Purkinje cell (primary cell): ENCODE measurements around the gene PCDHGB7. TPM values are rescaled to one million over a fixed set of nuclear protein-coding genes. Genes with fewer than 3 reads are reported as not detected.

ENCODE experiments used
- polyA plus RNA-seq: library from polyadenylated mRNA; unstranded; fragments of >200 nt; fragmentation: Nextera tagmentation; gene quantifications from 2 replicates; pipeline ENCODE4 v1.2.1, GENCODE V29; 2014

The PCDHGB7 gene
- 0.35 TPM in 1 of 2 replicates, not detected in the other for polyA plus RNA-seq

GRCh38 chr5:141417494-141418172 is at the start of gene PCDHGB7:
PCDHGB7 (plus strand) TSS chr5:141417677; CDS start chr5:141417860, 183 bp downstream.

GRCh38 chr5:141369994-141370848 is 47.3 kb upstream of the PCDHGB7 start, which contains the start of gene PCDHGB3:
PCDHGB3 (plus strand) TSS chr5:141370242; CDS start chr5:141370395, 153 bp downstream.

DNA sequence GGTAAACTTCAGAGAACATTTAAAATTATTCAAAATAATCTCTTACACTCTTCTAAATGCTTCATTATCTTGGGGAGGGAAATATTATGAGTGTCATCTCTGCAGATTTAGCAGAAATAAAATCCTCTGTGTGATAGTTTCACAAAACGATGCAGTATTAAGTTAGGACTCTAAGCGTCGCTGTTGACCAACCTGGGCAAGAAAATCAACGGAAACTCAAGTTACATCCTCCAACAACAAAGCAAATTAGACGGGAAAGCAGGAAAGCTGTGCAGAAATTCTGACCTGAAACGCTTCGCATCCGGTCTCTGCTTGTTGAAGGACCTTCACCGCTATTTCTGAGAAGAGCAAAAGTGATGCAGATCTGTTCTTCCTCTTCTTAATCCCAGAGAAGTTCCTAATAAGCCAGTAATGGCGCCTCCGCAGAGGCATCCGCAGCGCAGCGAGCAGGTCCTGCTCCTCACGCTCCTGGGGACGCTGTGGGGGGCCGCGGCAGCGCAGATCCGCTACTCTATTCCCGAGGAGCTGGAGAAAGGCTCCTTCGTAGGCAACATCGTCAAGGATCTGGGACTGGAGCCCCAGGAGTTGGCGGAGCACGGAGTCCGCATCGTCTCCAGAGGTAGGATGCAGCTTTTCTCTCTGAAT is 43.7 kb upstream of the PCDHGB7 start, which contains the start of gene PCDHGA6:
TSS of gene PCDHGA6 (plus strand) at position 219 of the 645 bp plus-strand sequence. CDS start at position 412, 193 bp downstream.

DNA sequence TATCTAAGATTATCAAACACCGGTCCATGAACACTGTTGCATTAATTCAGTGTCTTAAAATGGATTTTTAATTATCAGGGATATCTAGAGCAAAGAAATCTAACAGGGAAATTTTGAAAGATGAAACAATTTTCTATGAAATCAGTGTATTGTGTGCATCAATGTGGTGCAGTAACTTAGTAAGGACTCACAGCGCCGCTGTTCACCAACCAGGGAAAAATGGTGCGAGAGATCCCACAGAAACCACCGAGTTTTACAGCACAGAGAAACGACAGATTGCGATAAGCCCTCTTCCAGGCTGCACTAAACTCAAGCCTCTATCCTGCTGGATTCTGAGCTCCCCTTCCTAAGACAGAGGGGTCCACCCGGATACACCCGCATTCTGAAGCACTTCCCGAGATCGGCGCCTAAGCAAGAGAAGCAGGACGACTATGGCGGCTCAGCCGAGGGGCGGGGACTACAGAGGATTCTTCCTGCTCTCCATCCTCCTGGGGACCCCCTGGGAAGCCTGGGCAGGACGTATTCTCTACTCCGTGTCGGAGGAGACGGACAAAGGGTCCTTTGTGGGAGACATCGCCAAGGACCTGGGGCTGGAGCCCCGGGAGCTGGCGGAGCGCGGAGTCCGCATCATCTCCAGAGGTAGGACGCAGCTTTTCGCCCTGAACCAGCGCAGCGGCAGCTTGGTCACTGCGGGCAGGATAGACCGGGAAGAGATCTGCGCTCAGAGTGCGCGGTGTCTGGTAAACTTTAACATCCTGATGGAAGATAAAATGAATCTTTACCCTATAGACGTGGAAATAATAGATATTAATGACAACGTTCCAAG is 34.8 kb upstream of the PCDHGB7 start, which contains the start of gene PCDHGA7:
TSS of gene PCDHGA7 (plus strand) at position 274 of the 826 bp plus-strand sequence. CDS start at position 432, 158 bp downstream.

DNA sequence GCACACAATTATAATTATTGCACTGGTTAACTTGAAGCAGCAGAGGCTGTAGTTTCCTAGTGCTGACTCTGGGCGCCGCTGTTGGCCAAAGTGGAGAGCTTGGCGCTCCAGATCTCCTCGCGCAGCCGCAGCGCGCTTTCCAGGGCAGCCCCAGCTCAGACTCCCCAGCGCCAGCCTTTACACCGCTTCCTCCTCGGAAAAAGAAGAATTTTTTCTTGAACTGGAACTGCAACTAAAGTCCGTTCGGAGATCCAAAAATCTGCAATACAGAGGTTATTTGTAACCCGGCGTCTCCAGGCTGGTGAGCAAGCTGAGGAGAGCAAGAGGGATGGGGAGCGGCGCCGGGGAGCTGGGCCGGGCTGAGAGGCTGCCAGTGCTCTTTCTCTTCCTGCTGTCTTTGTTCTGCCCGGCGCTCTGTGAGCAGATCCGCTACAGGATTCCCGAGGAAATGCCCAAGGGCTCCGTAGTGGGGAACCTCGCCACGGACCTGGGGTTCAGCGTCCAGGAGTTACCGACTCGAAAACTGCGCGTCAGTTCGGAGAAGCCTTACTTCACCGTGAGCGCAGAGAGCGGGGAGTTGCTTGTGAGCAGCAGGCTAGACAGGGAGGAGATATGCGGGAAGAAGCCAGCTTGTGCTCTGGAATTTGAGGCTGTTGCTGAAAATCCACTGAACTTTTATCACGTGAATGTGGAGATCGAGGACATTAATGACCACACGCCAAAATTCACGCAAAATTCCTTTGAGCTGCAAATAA is 29.7 kb upstream of the PCDHGB7 start, which contains the start of gene PCDHGB4:
TSS of gene PCDHGB4 (plus strand) at position 142 of the 755 bp plus-strand sequence. CDS start at position 329, 187 bp downstream.

DNA sequence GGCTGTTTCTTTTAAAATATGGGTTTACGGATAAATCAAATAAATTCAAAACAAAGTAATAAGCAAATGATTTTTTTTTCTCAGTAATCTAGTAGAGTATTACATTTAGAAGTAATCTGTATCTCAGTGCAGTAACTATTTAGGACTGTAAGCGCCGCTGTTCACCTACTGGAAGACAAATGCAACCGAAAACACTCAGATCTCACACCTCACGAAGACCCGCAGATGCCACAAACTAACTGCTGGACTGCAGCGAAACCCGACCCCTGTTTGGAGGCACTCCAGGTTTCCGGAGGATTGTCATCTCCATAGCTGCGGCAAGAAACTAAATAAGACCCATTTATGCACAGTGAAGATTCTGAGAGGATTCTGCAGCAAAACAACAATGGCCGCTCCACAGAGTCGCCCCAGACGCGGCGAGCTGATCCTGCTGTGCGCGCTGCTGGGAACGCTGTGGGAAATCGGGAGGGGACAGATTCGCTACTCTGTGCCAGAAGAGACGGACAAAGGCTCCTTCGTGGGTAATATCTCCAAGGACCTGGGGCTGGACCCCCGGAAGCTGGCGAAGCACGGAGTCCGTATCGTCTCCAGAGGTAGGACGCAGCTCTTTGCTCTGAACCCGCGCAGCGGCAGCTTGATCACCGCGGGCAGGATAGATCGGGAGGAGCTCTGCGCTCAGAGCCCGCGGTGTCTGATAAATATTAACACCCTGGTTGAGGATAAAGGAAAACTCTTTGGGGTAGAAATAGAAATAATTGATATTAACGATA is 24.9 kb upstream of the PCDHGB7 start, which contains the start of gene PCDHGA8:
TSS of gene PCDHGA8 (plus strand) at position 205 of the 770 bp plus-strand sequence. CDS start at position 386, 181 bp downstream.

DNA sequence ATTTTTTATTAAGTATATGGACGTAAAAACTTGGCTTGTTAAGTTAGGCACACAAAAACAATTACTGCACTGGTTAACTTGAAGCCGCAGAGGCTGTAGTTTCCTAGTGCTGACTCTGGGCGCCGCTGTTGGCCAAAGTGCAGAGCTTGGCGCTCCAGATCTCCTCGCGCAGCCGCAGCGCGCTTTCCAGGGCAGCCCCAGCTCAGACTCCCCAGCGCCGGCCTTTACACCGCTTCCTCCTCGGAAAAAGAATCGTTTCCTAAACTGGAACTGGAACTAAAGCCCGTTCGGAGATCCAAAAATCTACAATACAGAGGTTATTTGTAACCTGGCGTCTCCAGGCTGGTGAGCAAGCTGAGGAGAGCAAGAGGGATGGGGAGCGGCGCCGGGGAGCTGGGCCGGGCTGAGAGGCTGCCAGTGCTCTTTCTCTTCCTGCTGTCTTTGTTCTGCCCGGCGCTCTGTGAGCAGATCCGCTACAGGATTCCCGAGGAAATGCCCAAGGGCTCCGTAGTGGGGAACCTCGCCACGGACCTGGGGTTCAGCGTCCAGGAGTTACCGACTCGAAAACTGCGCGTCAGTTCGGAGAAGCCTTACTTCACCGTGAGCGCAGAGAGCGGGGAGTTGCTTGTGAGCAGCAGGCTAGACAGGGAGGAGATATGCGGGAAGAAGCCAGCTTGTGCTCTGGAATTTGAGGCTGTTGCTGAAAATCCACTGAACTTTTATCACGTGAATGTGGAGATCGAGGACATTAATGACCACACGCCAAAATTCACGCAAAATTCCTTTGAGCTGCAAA is 19.5 kb upstream of the PCDHGB7 start, which contains the start of gene PCDHGB5:
TSS of gene PCDHGB5 (plus strand) at position 192 of the 796 bp plus-strand sequence. CDS start at position 373, 181 bp downstream.

GRCh38 chr5:141402553-141403243 is 14.8 kb upstream of the PCDHGB7 start, which contains the start of gene PCDHGA9:
PCDHGA9 (plus strand) TSS chr5:141402778; CDS start chr5:141402953, 175 bp downstream.

GRCh38 chr5:141407790-141408505 is 9.5 kb upstream of the PCDHGB7 start, which contains the start of gene PCDHGB6:
PCDHGB6 (plus strand) TSS chr5:141408021; CDS start chr5:141408203, 182 bp downstream.

DNA sequence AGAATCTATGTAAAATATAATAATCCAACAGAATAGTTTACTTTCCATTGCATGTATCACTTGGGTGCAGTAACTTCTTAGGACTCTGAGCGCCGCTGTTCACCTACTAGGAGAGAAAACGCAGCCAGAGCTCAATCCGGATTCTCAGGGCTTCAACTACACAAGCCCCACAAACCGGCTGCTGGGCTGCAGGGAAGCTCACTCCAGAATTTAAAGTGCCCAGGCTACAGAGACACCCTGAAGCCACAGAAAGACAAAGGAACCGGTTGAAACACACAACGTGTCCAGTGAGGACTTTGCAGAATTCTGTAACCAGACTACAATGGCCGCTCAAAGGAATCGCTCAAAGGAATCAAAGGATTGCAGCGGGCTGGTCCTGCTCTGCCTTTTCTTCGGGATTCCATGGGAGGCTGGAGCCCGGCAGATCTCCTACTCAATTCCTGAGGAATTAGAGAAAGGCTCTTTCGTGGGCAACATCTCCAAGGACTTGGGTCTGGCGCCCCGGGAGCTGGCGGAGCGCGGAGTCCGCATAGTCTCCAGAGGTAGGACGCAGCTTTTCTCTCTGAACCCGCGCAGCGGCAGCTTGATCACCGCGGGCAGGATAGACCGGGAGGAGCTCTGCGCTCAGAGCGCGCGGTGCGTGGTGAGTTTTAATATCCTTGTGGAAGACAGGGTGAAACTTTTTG is 4.5 kb upstream of the PCDHGB7 start, which contains the start of gene PCDHGA10:
TSS of gene PCDHGA10 (plus strand) at position 134 of the 686 bp plus-strand sequence. CDS start at position 323, 189 bp downstream.

DNA sequence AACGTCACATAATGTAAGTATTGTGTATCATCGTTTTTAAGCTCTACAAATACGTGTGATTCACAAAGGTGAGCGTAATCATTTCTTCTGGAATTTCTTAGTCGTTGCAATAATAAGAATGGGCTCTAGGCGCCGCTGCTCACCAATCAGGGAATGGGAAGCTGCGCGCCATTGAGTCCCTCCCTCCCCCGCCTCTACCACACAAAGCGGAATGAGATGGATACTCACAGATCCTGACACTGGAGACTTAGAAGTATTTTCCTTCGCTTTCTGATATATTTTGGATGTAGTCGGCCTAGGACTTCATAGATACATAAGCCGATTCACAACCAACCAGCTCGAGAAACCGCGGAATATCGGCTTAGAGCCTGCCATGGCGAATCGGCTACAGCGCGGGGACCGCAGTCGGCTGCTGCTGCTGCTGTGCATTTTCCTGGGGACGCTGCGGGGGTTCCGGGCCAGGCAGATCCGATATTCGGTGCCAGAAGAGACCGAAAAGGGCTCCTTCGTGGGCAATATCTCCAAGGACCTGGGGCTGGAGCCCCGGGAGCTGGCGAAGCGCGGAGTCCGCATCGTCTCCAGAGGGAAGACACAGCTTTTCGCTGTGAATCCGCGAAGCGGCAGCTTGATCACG is 3.5 kb downstream of the PCDHGB7 start, which contains the start of gene PCDHGA11:
TSS of gene PCDHGA11 (plus strand) at position 197 of the 634 bp plus-strand sequence. CDS start at position 374, 177 bp downstream.

GRCh38 chr5:141430332-141431113 is 13.0 kb downstream of the PCDHGB7 start, which contains the start of gene PCDHGA12:
PCDHGA12 (plus strand) TSS chr5:141430507; CDS start chr5:141430760, 253 bp downstream.

